Measurements from ENCODE around the gene ZNF837. TPM values are rescaled to one million over a fixed set of nuclear protein-coding genes. Genes with fewer than 3 reads are reported as not detected.

Gene ZNF837
- total RNA-seq, 1 donor from 2014 or later: 1.1 TPM

GRCh38 chr19:58326501-58326913, 54.3 kb downstream of the ZNF837 start:
- intact Hi-C loops (cut with micrococcal nuclease): loop anchor here (1.0 to 2.0 kb wide), 13 partner anchors 21 to 507 kb away; partner anchors contain the start of genes ERVK3-1, TRIM28, ZBTB45 and ZNF132

- intact Hi-C loops (cut with micrococcal nuclease): loop anchor here (1.0 to 2.0 kb wide), 13 partner anchors 20 to 506 kb away; partner anchors contain the start of genes ERVK3-1, TRIM28, ZBTB45 and ZNF132
Observed at GRCh38 chr19:58325311-58326022, 55.4 kb downstream of the ZNF837 start.

- intact Hi-C loops (cut with micrococcal nuclease): no loop called here
Observed at GRCh38 chr19:58319241-58319640, 61.6 kb downstream of the ZNF837 start.

GRCh38 chr19:58318297-58318696, 62.5 kb downstream of the ZNF837 start:
- intact Hi-C loops (cut with micrococcal nuclease): no loop called here

Other genes with a start within 250 kb of the ZNF837 start
- 2.7 and 2.8 TPM in 2 replicates for gene ZNF329, start 230.2 kb downstream of the ZNF837 start, total RNA-seq
- 20.7 and 21.0 TPM in 2 replicates for gene ZNF274, start 198.0 kb downstream of the ZNF837 start, total RNA-seq
- gene ZNF544, start 152.1 kb downstream of the ZNF837 start, total RNA-seq: 41.6 and 42.0 TPM in 2 replicates
- 4.9 and 5.5 TPM in 2 replicates for gene ZNF8, start 102.1 kb downstream of the ZNF837 start, total RNA-seq
- 64.8 and 68.1 TPM in 2 replicates for gene ERVK3-1, start 75.7 kb downstream of the ZNF837 start, total RNA-seq
- 4.5 and 4.9 TPM in 2 replicates for gene ZSCAN22, start 54.0 kb downstream of the ZNF837 start, total RNA-seq
- gene A1BG, start 27.5 kb downstream of the ZNF837 start, total RNA-seq: 6.9 and 10.5 TPM in 2 replicates
- gene ZNF497, start 18.3 kb downstream of the ZNF837 start, total RNA-seq: 0.64 and 1.0 TPM in 2 replicates
- 894 and 904 TPM in 2 replicates for gene RPS5, start 6.2 kb upstream of the ZNF837 start, total RNA-seq
- gene RNF225, start 14.6 kb upstream of the ZNF837 start, total RNA-seq: 0.29 TPM in 1 of 2 replicates, not detected in the other
- 8.0 and 9.0 TPM in 2 replicates for gene ZNF584, start 27.6 kb upstream of the ZNF837 start, total RNA-seq
- 3.7 and 3.8 TPM in 2 replicates for gene ZNF132, start 59.1 kb upstream of the ZNF837 start, total RNA-seq
- gene ZNF324B, start 70.6 kb upstream of the ZNF837 start, total RNA-seq: 11.1 and 11.4 TPM in 2 replicates
- gene ZNF324, start 86.0 kb upstream of the ZNF837 start, total RNA-seq: 10.6 and 12.6 TPM in 2 replicates
- 7.8 and 9.3 TPM in 2 replicates for gene ZNF446, start 95.3 kb upstream of the ZNF837 start, total RNA-seq
- 12.9 and 17.2 TPM in 2 replicates for gene SLC27A5, start 131.0 kb upstream of the ZNF837 start, total RNA-seq
- 17.2 and 20.0 TPM in 2 replicates for gene ZBTB45, start 138.8 kb upstream of the ZNF837 start, total RNA-seq
- gene TRIM28, start 163.0 kb upstream of the ZNF837 start, total RNA-seq: 432 TPM in 2 replicates
- 130 and 139 TPM in 2 replicates for gene CHMP2A, start 174.1 kb upstream of the ZNF837 start, total RNA-seq
- gene UBE2M, start 177.6 kb upstream of the ZNF837 start, total RNA-seq: 96.8 and 105 TPM in 2 replicates
- 27.5 and 28.7 TPM in 2 replicates for gene MZF1, start 192.3 kb upstream of the ZNF837 start, total RNA-seq